Smooth muscle cell (in vitro differentiated cells): Measurements from ENCODE around the gene CORO2B. TPM values are rescaled to one million over a fixed set of nuclear protein-coding genes. Genes with fewer than 3 reads are reported as not detected.

Experiments used
- DNase-seq: peaks from one replicate; lab custom pipeline; 2025; ENCODE audit not compliant: unreplicated experiment; lab: John Stamatoyannopoulos, UW
- H2AFZ ChIP-seq: fragments of 200-600 bp; sonication (generic); 2 replicates; pipeline ENCODE4 v1.6.0; 2016; ENCODE audit warnings: antibody characterized with exemption, low read depth, mild to moderate bottlenecking
- H3F3A ChIP-seq: fragments of 200-600 bp; sonication (generic); 2 replicates; pipeline ENCODE4 v1.6.0; 2017; ENCODE audit warnings: antibody characterized with exemption, low read depth
- H3K27ac ChIP-seq: fragments of 200-600 bp; sonication (generic); 2 replicates; pipeline ENCODE4 v1.5.1; 2016; ENCODE audit warnings: low read depth, mild to moderate bottlenecking
- H3K27me3 ChIP-seq: fragments of 200-600 bp; sonication (generic); 2 replicates; pipeline ENCODE4 v1.6.1; 2016; ENCODE audit warnings: low read depth, mild to moderate bottlenecking
- H3K36me3 ChIP-seq: fragments of 200-600 bp; sonication (generic); 2 replicates; pipeline ENCODE4 v1.5.1; 2016; ENCODE audit warnings: low read depth
- H3K4me1 ChIP-seq: fragments of 200-600 bp; sonication (generic); 2 replicates; pipeline ENCODE4 v1.5.1; 2016; ENCODE audit warnings: low read depth
- H3K4me2 ChIP-seq: fragments of 200-600 bp; sonication (generic); 2 replicates; pipeline ENCODE4 v1.6.0; 2016; ENCODE audit warnings: mild to moderate bottlenecking
- H3K4me3 ChIP-seq: fragments of 200-600 bp; sonication (generic); 2 replicates; pipeline ENCODE4 v1.5.1; 2016; ENCODE audit warnings: mild to moderate bottlenecking
- H3K79me2 ChIP-seq: fragments of 200-600 bp; sonication (generic); 2 replicates; pipeline ENCODE4 v1.6.0; 2016; ENCODE audit warnings: low read depth, mild to moderate bottlenecking
- H3K9ac ChIP-seq: fragments of 200-600 bp; sonication (generic); 2 replicates; pipeline ENCODE4 v1.6.0; 2016; ENCODE audit warnings: low read depth
- H3K9me3 ChIP-seq: fragments of 200-600 bp; sonication (generic); replicated peaks from 2 replicates; pipeline ENCODE4 v1.5.1; 2016; ENCODE audit warnings: low read depth
- H4K20me1 ChIP-seq: fragments of 200-600 bp; sonication (generic); 2 replicates; pipeline ENCODE4 v1.6.0; 2016; ENCODE audit warnings: low read depth
- CTCF ChIP-seq: fragments of 200-600 bp; sonication (generic); IDR thresholded peaks from 2 replicates; pipeline ENCODE4 v1.5.1; 2017; ENCODE audit warnings: borderline replicate concordance, mild to moderate bottlenecking, antibody characterized with exemption; ENCODE audit not compliant: insufficient read depth, poor library complexity, severe bottlenecking
- WGBS: methylation state at CpG from one replicate; pipeline ENCODE4 v1.1.7; 2016; ENCODE audit warnings: low lambda C conversion rate; 5-methylcytosine and 5-hydroxymethylcytosine counted together
- polyA plus RNA-seq: library from polyadenylated mRNA; unstranded; fragments of >200 nt; fragmentation: Nextera tagmentation; extraction: Ambion mirVana; gene quantifications from 2 replicates; pipeline ENCODE4 v1.2.1, GENCODE V29; 2016
- total RNA-seq: library from RNA; depleted of rRNA; stranded (reverse); fragments of >200 nt; gene quantifications from 2 replicates; pipeline ENCODE4 v1.2.3, GENCODE V29; 2014

Gene CORO2B
- total and polyA plus RNA-seq, 2 experiments from 2014 or later, result 0.47 to 0.49 TPM

DNA sequence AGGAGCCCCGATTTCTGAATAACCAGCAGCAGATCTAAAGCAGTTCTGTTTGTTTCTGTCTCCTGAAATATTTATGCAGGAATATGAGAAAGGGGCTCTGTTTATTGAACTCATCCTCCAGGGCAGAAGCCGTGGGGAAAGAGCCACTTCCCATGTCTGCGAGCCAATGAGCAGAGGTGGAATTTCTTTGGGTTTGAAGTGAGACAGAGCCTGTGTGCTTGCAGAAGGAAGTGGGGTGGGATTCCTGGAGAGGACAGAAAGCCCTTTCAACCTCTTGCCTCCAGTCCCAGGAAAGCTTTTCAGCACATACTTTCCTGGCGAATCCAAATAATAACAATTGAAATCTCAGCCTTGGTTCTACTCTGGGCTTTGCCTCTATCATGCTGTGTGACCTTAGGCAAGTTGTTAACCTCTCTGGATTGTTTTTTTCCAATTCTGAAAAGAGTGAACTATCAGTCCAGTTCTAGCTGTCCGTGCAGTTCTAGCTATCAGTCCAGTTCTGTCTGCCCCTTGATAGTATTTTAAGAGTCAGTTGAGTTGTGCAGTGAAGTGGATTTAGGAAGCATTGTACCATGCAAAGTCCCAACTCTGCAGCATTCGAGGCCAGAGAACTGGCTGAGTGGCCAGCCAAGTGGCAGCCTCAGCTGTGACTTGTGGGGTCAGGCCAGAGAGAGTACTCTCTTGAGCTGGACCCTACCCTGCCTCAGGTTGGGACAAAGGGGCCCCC, 15.9 kb downstream of the CORO2B start:
- no peak for DNase-seq
- H2AFZ ChIP-seq, result no peak overlapping the region
- no peaks in the 10 kb centered on the region for H3F3A ChIP-seq
- H3K9ac ChIP-seq, result no peak overlapping the region
- 83% methylated on average over 6 of the region's 6 CpGs for WGBS
- H4K20me1 ChIP-seq, result no peaks in the 10 kb centered on the region
- no peaks in the 10 kb centered on the region for H3K9me3 ChIP-seq
- no peaks in the 10 kb centered on the region for H3K36me3 ChIP-seq
- no peaks in the 10 kb centered on the region for H3K79me2 ChIP-seq
- H3K27me3 ChIP-seq, result peaks cover 3% of the 10 kb centered on the region
- peaks cover 21% of the 10 kb centered on the region for H3K4me1 ChIP-seq
- H3K27ac ChIP-seq, result no peak overlapping the region
- TF ChIP-seq CTCF, result no peak
- H3K4me2 ChIP-seq, result no peak overlapping the region
- no peak overlapping the region for H3K4me3 ChIP-seq

DNA sequence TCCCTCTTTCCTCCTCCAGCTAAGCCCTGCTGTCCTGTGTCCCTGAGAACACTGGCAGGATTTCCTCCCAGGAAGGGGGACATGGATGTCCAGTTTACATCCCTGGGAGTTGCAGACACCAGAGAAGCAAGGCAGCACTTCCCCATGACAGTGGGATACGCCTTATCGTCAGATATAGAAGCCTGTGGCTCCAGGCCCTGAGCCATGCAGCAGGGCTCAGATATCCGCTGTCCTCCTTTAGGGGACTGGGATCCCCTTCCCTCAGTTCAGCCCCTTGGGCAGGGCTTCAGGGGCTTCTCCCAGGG, 16.4 kb downstream of the CORO2B start:
- no peak for DNase-seq
- Histone ChIP-seq H3K36me3 (no peaks in the 10 kb centered on the region), H4K20me1 (no peaks in the 10 kb centered on the region), H3K79me2 (no peaks in the 10 kb centered on the region), H3K4me3 (no peak overlapping the region), H3K9ac (no peak overlapping the region), H3K27me3 (peaks cover 3% of the 10 kb centered on the region), H3K4me2 (no peak overlapping the region), H3K9me3 (no peaks in the 10 kb centered on the region), H2AFZ (no peak overlapping the region), H3K27ac (no peak overlapping the region), H3K4me1 (peaks cover 26% of the 10 kb centered on the region), H3F3A (no peaks in the 10 kb centered on the region)
- TF ChIP-seq CTCF, result no peak
- WGBS, result 95% methylated on average over 3 of the region's 3 CpGs

DNA sequence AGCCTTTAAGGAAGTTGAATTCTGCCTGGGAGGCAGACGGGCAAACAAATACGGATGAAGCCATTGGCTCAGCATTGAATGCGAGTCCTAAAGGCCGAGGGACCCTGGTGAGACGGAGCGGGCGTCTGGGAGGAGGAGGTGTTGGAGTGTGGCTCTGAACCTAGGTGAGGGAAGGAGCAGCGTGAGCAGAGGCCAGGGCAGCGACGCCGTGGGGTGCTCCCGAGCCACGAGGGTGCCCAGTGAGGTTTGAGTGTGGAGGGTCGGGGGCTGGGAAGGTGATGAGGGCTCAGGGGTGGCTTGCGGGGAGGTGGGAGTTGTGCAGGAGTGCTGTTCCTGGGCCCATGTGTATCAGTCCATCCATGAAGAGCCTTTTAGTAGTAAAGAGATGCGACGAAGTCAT, 17.0 kb downstream of the CORO2B start:
- no peak overlapping the region for H3K4me2 ChIP-seq
- H3K4me1 ChIP-seq, result peaks cover 26% of the 10 kb centered on the region
- DNase-seq, result no peak
- H3K9ac ChIP-seq, result no peak overlapping the region
- H3K27me3 ChIP-seq, result peaks cover 3% of the 10 kb centered on the region
- H3K9me3 ChIP-seq, result no peaks in the 10 kb centered on the region
- H3F3A ChIP-seq, result no peaks in the 10 kb centered on the region
- no peaks in the 10 kb centered on the region for H4K20me1 ChIP-seq
- no peak overlapping the region for H3K4me3 ChIP-seq
- no peaks in the 10 kb centered on the region for H3K36me3 ChIP-seq
- no peaks in the 10 kb centered on the region for H3K79me2 ChIP-seq
- WGBS, result 94% methylated on average over 16 of the region's 17 CpGs
- no peak for TF ChIP-seq CTCF
- no peak overlapping the region for H3K27ac ChIP-seq
- no peak overlapping the region for H2AFZ ChIP-seq

GRCh38 chr15:68596691-68597090, 17.9 kb downstream of the CORO2B start:
- H3K9me3 ChIP-seq, result no peaks in the 10 kb centered on the region
- no peak overlapping the region for H2AFZ ChIP-seq
- H3K4me1 ChIP-seq, result peaks cover 27% of the 10 kb centered on the region
- no peaks in the 10 kb centered on the region for H4K20me1 ChIP-seq
- H3K27ac ChIP-seq, result no peak overlapping the region
- no peaks in the 10 kb centered on the region for H3F3A ChIP-seq
- peaks cover 3% of the 10 kb centered on the region for H3K27me3 ChIP-seq
- no peaks in the 10 kb centered on the region for H3K36me3 ChIP-seq
- H3K79me2 ChIP-seq, result no peaks in the 10 kb centered on the region
- no peak overlapping the region for H3K9ac ChIP-seq
- H3K4me3 ChIP-seq, result no peak overlapping the region
- TF ChIP-seq CTCF, result no peak
- no peak for DNase-seq
- no peak overlapping the region for H3K4me2 ChIP-seq
- WGBS, result 92% methylated on average over 5 of the region's 9 CpGs
